ENCODE data around the gene PRELID3B. TPM values are rescaled to one million over a fixed set of nuclear protein-coding genes. Genes with fewer than 3 reads are reported as not detected.

The PRELID3B gene
- total and polyA plus RNA-seq, 2 of the 8 experiments (the other 6 are each of a cell fraction or from before 2014, with no cell fraction given): 8.1 to 50.5 TPM

DNA sequence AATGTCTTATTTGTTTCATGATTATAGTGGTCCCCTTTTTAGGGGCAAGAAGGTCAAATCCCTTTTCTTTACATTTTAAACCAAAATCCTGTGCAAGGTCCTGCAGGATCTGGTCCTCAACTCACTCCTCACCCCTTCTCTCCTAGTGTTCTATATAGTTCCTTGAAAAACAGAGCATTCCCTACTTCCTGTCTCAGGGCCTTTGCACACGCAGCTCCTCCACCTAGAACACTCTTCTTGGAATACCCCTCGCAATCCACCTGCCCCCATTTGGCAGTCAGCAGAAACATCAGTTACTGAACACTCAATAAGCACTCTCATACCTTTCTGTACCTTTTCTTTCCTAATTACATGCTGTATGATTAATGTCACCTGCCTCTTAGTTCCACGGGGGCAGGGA lies 7.2 kb downstream of the PRELID3B start (continued):
- no peak for TF ChIP-seq RFX5 (IDR thresholded peaks at IDR 0.05; ENCODE audit: borderline replicate concordance, low read depth, low read length)
- no peak for TF ChIP-seq SIN3A (conservative IDR thresholded peaks at IDR 0.05 in 1 of 2, IDR thresholded peaks at IDR 0.05 in 1 of 2; ENCODE audit: low read depth in 1 of 2, low read length in 2 of 2)
- no peak for TF ChIP-seq CTBP2 (IDR thresholded peaks at IDR 0.05; ENCODE audit: borderline replicate concordance, insufficient read depth, insufficient read length, low read length)
